Urothelium cell line (cell line): ENCODE results near the gene CNN3.
A peak's percentile ranks its signal among the peaks of the same experiment; 100 is the strongest.

Experiments
- DNase-seq: peaks from one replicate; pipeline ENCODE4 v3.0.0; 2011; ENCODE audit warnings: low spot score, mixed read lengths
- FAIRE-seq: peaks from 2 replicates; lab custom pipeline; 2011; peaks lifted over from hg19 to GRCh38; lab: Jason Lieb, UNC

Gene CNN3

GRCh38 chr1:94888201-94888600 lies 38.7 kb downstream of the CNN3 start:
- FAIRE-seq, result no peak
- no peak for DNase-seq

GRCh38 chr1:94887603-94888171 lies 39.2 kb downstream of the CNN3 start:
- FAIRE-seq, result no peak
- no peak for DNase-seq

GRCh38 chr1:94887106-94887505 lies 39.8 kb downstream of the CNN3 start:
- no peak for DNase-seq
- no peak for FAIRE-seq

GRCh38 chr1:94886361-94886760 lies 40.5 kb downstream of the CNN3 start:
- DNase-seq (no peak), FAIRE-seq (no peak)

GRCh38 chr1:94884507-94884906 lies 42.4 kb downstream of the CNN3 start:
- FAIRE-seq, result no peak
- no peak for DNase-seq

- no peak for FAIRE-seq
- no peak for DNase-seq
Observed at GRCh38 chr1:94884106-94884505, 42.8 kb downstream of the CNN3 start.

- FAIRE-seq, result no peak
Observed at GRCh38 chr1:94883691-94884090, 43.2 kb downstream of the CNN3 start.

GRCh38 chr1:94878329-94878728 lies 48.6 kb downstream of the CNN3 start:
- FAIRE-seq (no peak), DNase-seq (no peak)

More at GRCh38 chr1:94883691-94884090, 43.2 kb downstream of the CNN3 start:
- DNase-seq, result no peak

GRCh38 chr1:94876362-94876761 lies 50.5 kb downstream of the CNN3 start:
- DNase-seq (no peak), FAIRE-seq (no peak)

GRCh38 chr1:94875794-94876193 lies 51.1 kb downstream of the CNN3 start:
- FAIRE-seq (no peak), DNase-seq (no peak)

GRCh38 chr1:94874423-94874822 lies 52.5 kb downstream of the CNN3 start:
- FAIRE-seq, result no peak
- no peak for DNase-seq

- no peak for DNase-seq
- FAIRE-seq, result no peak
Observed at GRCh38 chr1:94873520-94874351, 53.2 kb downstream of the CNN3 start.

GRCh38 chr1:94872771-94873495 lies 54.0 kb downstream of the CNN3 start:
- FAIRE-seq (no peak), DNase-seq (no peak)

- FAIRE-seq (no peak), DNase-seq (no peak)
Observed at GRCh38 chr1:94871031-94871430, 55.9 kb downstream of the CNN3 start.

- no peak for FAIRE-seq
- DNase-seq, result no peak
Observed at GRCh38 chr1:94866164-94866807, 60.6 kb downstream of the CNN3 start.

GRCh38 chr1:94865360-94865759 lies 61.5 kb downstream of the CNN3 start:
- DNase-seq (no peak), FAIRE-seq (no peak)

GRCh38 chr1:94864821-94865220 lies 62.1 kb downstream of the CNN3 start:
- FAIRE-seq (no peak), DNase-seq (no peak)

- FAIRE-seq, result peak; percentile 35
- peak; percentile 83 for DNase-seq
Observed at GRCh38 chr1:94863919-94864318, 63.0 kb downstream of the CNN3 start.

- peak; percentile 39 for DNase-seq
Observed at GRCh38 chr1:94863297-94863911, 63.5 kb downstream of the CNN3 start.

GRCh38 chr1:94862718-94863117 lies 64.2 kb downstream of the CNN3 start:
- DNase-seq (no peak), FAIRE-seq (no peak)

More at GRCh38 chr1:94863297-94863911, 63.5 kb downstream of the CNN3 start:
- FAIRE-seq, result no peak

- DNase-seq, result no peak
- no peak for FAIRE-seq
Observed at GRCh38 chr1:94859174-94859573, 67.7 kb downstream of the CNN3 start.
